ENCODE results near the gene EPB41L4B.
A peak's percentile ranks its signal among the peaks of the same experiment; 100 is the strongest.

EPB41L4B gene

DNA sequence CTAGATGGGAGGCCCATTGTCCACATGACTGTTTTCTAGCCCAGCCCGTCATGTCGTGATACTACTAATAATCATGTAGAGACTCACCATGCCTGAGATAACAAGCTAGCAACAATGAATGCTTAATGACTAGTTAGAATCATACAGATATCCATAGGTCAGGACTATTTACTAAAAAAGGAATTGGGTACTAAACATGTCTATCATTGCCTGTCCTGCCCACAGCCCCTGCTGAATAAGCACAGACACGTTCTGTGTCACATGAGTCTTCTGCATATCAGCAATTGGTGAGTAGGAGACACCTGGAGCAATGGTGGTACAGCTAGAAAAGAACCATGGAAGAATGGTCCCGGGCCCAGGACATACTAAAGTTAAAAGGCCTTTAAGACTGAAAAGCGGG is 171.8 kb downstream of the EPB41L4B start:
- Histone ChIP-seq H3K9me2 (replicated peaks; ENCODE audit: low read depth, low read length) (no peaks in the 10 kb centered on the region), H3F3A (ENCODE audit: low read depth) (no peaks in the 10 kb centered on the region), H3K4me2 (ENCODE audit: low read depth, low read length, poor library complexity, severe bottlenecking) (no peak overlapping the region), H3K4me1 (ENCODE audit: insufficient read depth, low read length, poor library complexity, severe bottlenecking) (no peaks in the 10 kb centered on the region), H3K79me2 (ENCODE audit: insufficient read depth, low read length) (no peaks in the 10 kb centered on the region), H3K9me3 (ENCODE audit: insufficient read depth, low read depth, low read length) (peaks cover 6% of the 10 kb centered on the region; the same call in 1 of the 2 replicates), H2AFZ (ENCODE audit: low read length) (no peak overlapping the region), H4K20me1 (ENCODE audit: insufficient read depth, low read length, poor library complexity, severe bottlenecking) (no peaks in the 10 kb centered on the region), H3K4me3 (ENCODE audit: low read length, poor library complexity, severe bottlenecking) (no peak overlapping the region), H3K27me3 (ENCODE audit: insufficient read depth, low read length, poor library complexity, severe bottlenecking) (no peaks in the 10 kb centered on the region), H3K36me3 (ENCODE audit: insufficient read depth, low read length) (no peaks in the 10 kb centered on the region), H3K9ac (ENCODE audit: low read depth, low read length, poor library complexity, severe bottlenecking) (no peak overlapping the region)
- TF ChIP-seq CTCF (conservative IDR thresholded peaks at IDR 0.05; ENCODE audit: low read length), result no peak
- TF ChIP-seq EZH2phosphoT487 (IDR thresholded peaks at IDR 0.05; ENCODE audit: borderline replicate concordance), result no peak

DNA sequence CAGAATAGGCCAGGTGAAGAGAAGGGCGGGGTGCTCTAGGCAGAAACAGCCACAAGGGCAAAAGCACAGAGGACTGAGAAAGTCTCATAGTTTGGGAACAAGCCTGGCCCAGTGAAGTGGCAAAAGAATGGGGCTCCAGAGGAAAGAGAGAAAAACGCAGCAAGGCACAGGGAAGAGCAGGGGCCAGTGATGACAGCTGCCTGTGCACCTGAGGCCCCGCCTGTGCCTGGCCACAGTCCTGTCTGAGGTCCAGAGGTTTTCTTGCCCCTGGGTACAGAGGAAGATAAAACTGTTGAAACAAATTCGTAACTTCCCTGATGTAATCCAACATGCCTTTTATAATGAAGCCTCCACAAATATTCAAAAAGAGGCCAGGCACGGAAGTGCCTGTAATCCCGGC is 175.8 kb downstream of the EPB41L4B start:
- peaks cover 4% of the 10 kb centered on the region for H3K4me1 ChIP-seq (ENCODE audit: insufficient read depth, low read length, poor library complexity, severe bottlenecking)
- no peaks in the 10 kb centered on the region for H3K9me3 ChIP-seq (ENCODE audit: insufficient read depth, low read depth, low read length)
- no peaks in the 10 kb centered on the region for H3K36me3 ChIP-seq (ENCODE audit: insufficient read depth, low read length)
- H3K9me2 ChIP-seq (replicated peaks; ENCODE audit: low read depth, low read length), result no peaks in the 10 kb centered on the region
- H4K20me1 ChIP-seq (ENCODE audit: insufficient read depth, low read length, poor library complexity, severe bottlenecking), result no peaks in the 10 kb centered on the region
- no peak overlapping the region for H3K4me3 ChIP-seq (ENCODE audit: low read length, poor library complexity, severe bottlenecking)
- H2AFZ ChIP-seq (ENCODE audit: low read length), result no peak overlapping the region
- no peak for TF ChIP-seq EZH2phosphoT487 (IDR thresholded peaks at IDR 0.05; ENCODE audit: borderline replicate concordance)
- no peak for TF ChIP-seq CTCF (conservative IDR thresholded peaks at IDR 0.05; ENCODE audit: low read length)
- H3K27me3 ChIP-seq (ENCODE audit: insufficient read depth, low read length, poor library complexity, severe bottlenecking), result no peaks in the 10 kb centered on the region
- H3K4me2 ChIP-seq (ENCODE audit: low read depth, low read length, poor library complexity, severe bottlenecking), result no peak overlapping the region
- H3F3A ChIP-seq (ENCODE audit: low read depth), result no peaks in the 10 kb centered on the region
- H3K9ac ChIP-seq (ENCODE audit: low read depth, low read length, poor library complexity, severe bottlenecking), result no peak overlapping the region
- no peaks in the 10 kb centered on the region for H3K79me2 ChIP-seq (ENCODE audit: insufficient read depth, low read length)

DNA sequence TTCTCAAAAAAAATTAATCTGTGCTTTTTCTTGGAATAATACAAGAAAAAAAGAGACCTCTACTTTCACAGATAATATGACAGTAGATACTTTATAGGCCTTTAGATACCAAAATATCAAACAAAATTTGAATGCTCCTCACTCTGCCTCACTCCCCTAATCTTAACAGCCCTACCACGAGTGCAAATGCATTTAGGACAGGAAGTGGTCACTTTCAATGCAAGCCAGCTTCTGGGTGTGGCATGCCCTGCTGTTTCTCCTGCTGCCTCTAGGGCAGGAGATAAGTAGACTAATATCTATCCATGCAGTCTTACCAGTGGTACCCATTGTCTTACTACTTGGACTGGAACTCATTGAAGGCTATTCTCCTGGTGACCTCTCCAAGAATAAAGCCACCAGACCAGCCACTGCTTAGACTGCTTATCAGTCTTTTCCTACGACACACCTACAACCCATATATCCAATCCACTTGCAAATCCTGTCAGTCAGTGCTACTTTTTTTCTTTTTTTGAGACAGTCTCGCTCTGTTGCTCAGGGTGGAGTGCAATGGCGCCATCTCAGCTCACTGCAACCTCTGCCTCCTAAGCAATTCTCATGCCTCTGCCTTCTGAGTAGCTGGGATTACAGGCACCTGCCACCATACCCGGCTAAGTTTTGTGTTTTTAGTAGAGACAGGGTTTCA is 176.8 kb downstream of the EPB41L4B start:
- H2AFZ ChIP-seq (ENCODE audit: low read length), result peak overlapping the region; percentile 50; the same call in 1 of the 2 replicates
- H4K20me1 ChIP-seq (ENCODE audit: insufficient read depth, low read length, poor library complexity, severe bottlenecking), result no peaks in the 10 kb centered on the region
- no peaks in the 10 kb centered on the region for H3F3A ChIP-seq (ENCODE audit: low read depth)
- no peak overlapping the region for H3K4me3 ChIP-seq (ENCODE audit: low read length, poor library complexity, severe bottlenecking)
- H3K4me2 ChIP-seq (ENCODE audit: low read depth, low read length, poor library complexity, severe bottlenecking), result peak overlapping the region; percentile 55
- peaks cover 4% of the 10 kb centered on the region for H3K4me1 ChIP-seq (ENCODE audit: insufficient read depth, low read length, poor library complexity, severe bottlenecking)
- H3K79me2 ChIP-seq (ENCODE audit: insufficient read depth, low read length), result no peaks in the 10 kb centered on the region
- no peaks in the 10 kb centered on the region for H3K36me3 ChIP-seq (ENCODE audit: insufficient read depth, low read length)
- no peaks in the 10 kb centered on the region for H3K9me2 ChIP-seq (replicated peaks; ENCODE audit: low read depth, low read length)
- H3K27me3 ChIP-seq (ENCODE audit: insufficient read depth, low read length, poor library complexity, severe bottlenecking), result no peaks in the 10 kb centered on the region
- no peaks in the 10 kb centered on the region for H3K9me3 ChIP-seq (ENCODE audit: insufficient read depth, low read depth, low read length)
- no peak overlapping the region for H3K9ac ChIP-seq (ENCODE audit: low read depth, low read length, poor library complexity, severe bottlenecking)
- no peak for TF ChIP-seq EZH2phosphoT487 (IDR thresholded peaks at IDR 0.05; ENCODE audit: borderline replicate concordance)
- TF ChIP-seq CTCF (conservative IDR thresholded peaks at IDR 0.05; ENCODE audit: low read length), result peak; percentile 57
